Thymus (tissue), 11 donors: ENCODE results near the gene NGEF. TPM values are rescaled to one million over a fixed set of nuclear protein-coding genes. Genes with fewer than 3 reads are reported as not detected.
"Not testable (repeated sequence)": the region's sequence is repeated elsewhere in the genome, so short reads cannot be mapped to it uniquely, and the experiment has no call there.

Experiments
- DNase-seq, 9 donors: peaks; one replicate each; pipeline ENCODE4 v3.0.0-alpha.2; 2013; ENCODE audit warnings: low spot score in 9 of 9, low read depth in 6 of 9, missing footprints in 1 of 9
- H3K27ac ChIP-seq, 2 donors: one replicate each; pipeline ENCODE4 v1.5.1; 2013; ENCODE audit warnings: control low read depth in 1 of 2, low read depth in 1 of 2, low read length in 1 of 2, mild to moderate bottlenecking in 1 of 2, moderate library complexity in 1 of 2
- H3K27me3 ChIP-seq, 2 donors: one replicate each; pipeline ENCODE4 v1.5.1; 2013; ENCODE audit warnings: low read length in 1 of 2; ENCODE audit not compliant: control insufficient read depth in 2 of 2, insufficient read depth in 1 of 2
- H3K36me3 ChIP-seq, 2 donors: one replicate each; pipeline ENCODE4 v1.5.1; 2013; ENCODE audit warnings: low read length in 1 of 2, mild to moderate bottlenecking in 1 of 2, moderate library complexity in 1 of 2; ENCODE audit not compliant: control insufficient read depth in 2 of 2, insufficient read depth in 2 of 2
- H3K4me1 ChIP-seq, 2 donors: one replicate each; pipeline ENCODE4 v1.5.1; 2013; ENCODE audit warnings: low read length in 2 of 2; ENCODE audit not compliant: control insufficient read depth in 2 of 2, insufficient read depth in 2 of 2
- H3K4me3 ChIP-seq, 2 donors: one replicate each; pipeline ENCODE4 v1.5.1; 2013; ENCODE audit warnings: low read length in 2 of 2, control low read depth in 1 of 2, mild to moderate bottlenecking in 1 of 2
- H3K9me3 ChIP-seq, 2 donors: one replicate each; pipeline ENCODE4 v1.5.1; 2013; ENCODE audit warnings: low read length in 1 of 2, mild to moderate bottlenecking in 1 of 2; ENCODE audit not compliant: control insufficient read depth in 2 of 2, insufficient read depth in 1 of 2
- WGBS: extraction: QIAGEN DNeasy Blood & Tissue Kit; methylation state at CpG from one replicate; pipeline ENCODE4 v1.1.7; 2013; 5-methylcytosine and 5-hydroxymethylcytosine counted together
- polyA plus RNA-seq: library from polyadenylated mRNA; stranded (reverse); fragments of 200-250 nt; gene quantifications from one replicate; pipeline ENCODE4 v1.2.3, GENCODE V29; 2013
- total RNA-seq: library from RNA; stranded (reverse); fragments of 120-200 nt; gene quantifications from one replicate; pipeline ENCODE4 v1.2.4, GENCODE V29; 2013
- donor health status: healthy.

NGEF gene
- total and polyA plus RNA-seq, 2 donors, result 0.14 to 0.18 TPM

GRCh38 chr2:233056961-233057605 lies 44.0 kb upstream of the NGEF start:
- no peak overlapping the region for H3K27ac ChIP-seq
- no peak overlapping the region for H3K4me3 ChIP-seq
- peaks cover 2 to 13% of the 10 kb centered on the region in 2 donors for H3K27me3 ChIP-seq
- no peaks in the 10 kb centered on the region for H3K9me3 ChIP-seq
- H3K36me3 ChIP-seq, result no peaks in the 10 kb centered on the region
- 92% methylated on average over 6 of the region's 6 CpGs for WGBS
- peaks cover 18 to 30% of the 10 kb centered on the region in 2 donors for H3K4me1 ChIP-seq
- DNase-seq, result no peak

- Histone ChIP-seq H3K27ac (no peak overlapping the region), H3K4me3 (no peak overlapping the region), H3K27me3 (peaks cover 2 to 13% of the 10 kb centered on the region in 2 donors), H3K9me3 (no peaks in the 10 kb centered on the region), H3K4me1 (peaks cover 10 to 17% of the 10 kb centered on the region in 2 donors), H3K36me3 (no peaks in the 10 kb centered on the region)
- WGBS, result 98% methylated on average over 2 of the region's 2 CpGs
- DNase-seq, result no peak
These were observed 42.3 kb upstream of the NGEF start for GRCh38 chr2:233055362-233055761.

- peaks cover 2 to 13% of the 10 kb centered on the region in 2 donors for H3K27me3 ChIP-seq
- no peak overlapping the region for H3K4me3 ChIP-seq
- DNase-seq, result peak in 3 of 9 donors; percentile 46 to 63 (median 61)
- no peak overlapping the region for H3K27ac ChIP-seq
- H3K36me3 ChIP-seq, result no peaks in the 10 kb centered on the region
- H3K9me3 ChIP-seq, result no peaks in the 10 kb centered on the region
- peaks cover 2 to 11% of the 10 kb centered on the region in 2 donors for H3K4me1 ChIP-seq
- WGBS, result 39% methylated on average over 22 of the region's 22 CpGs
These were observed 41.1 kb upstream of the NGEF start for GRCh38 chr2:233053928-233054784.

- H3K27ac ChIP-seq, H3K4me1 ChIP-seq, H3K4me3 ChIP-seq, DNase-seq, H3K9me3 ChIP-seq, H3K36me3 ChIP-seq: not testable (repeated sequence)
- 97% methylated on average over 4 of the region's 4 CpGs for WGBS
- peaks cover 2 to 13% of the 10 kb centered on the region in 2 donors for H3K27me3 ChIP-seq
These were observed 39.5 kb upstream of the NGEF start for GRCh38 chr2:233052517-233052916.

GRCh38 chr2:233051241-233052149 lies 38.4 kb upstream of the NGEF start:
- 86% methylated on average over 24 of the region's 24 CpGs for WGBS
- no peak for DNase-seq
- Histone ChIP-seq H3K27ac (no peak overlapping the region), H3K4me3 (no peak overlapping the region), H3K36me3 (no peaks in the 10 kb centered on the region), H3K4me1 (peaks cover 2 to 10% of the 10 kb centered on the region in 2 donors), H3K27me3 (peaks cover 2 to 13% of the 10 kb centered on the region in 2 donors), H3K9me3 (no peaks in the 10 kb centered on the region)

GRCh38 chr2:233049194-233049761 lies 36.2 kb upstream of the NGEF start:
- DNase-seq, result peak in 1 of 9 donors; percentile 43
- Histone ChIP-seq H3K27ac (no peak overlapping the region), H3K36me3 (no peaks in the 10 kb centered on the region), H3K4me3 (no peak overlapping the region), H3K4me1 (peaks cover 2 to 7% of the 10 kb centered on the region in 2 donors), H3K9me3 (no peaks in the 10 kb centered on the region), H3K27me3 (peaks cover 2 to 4% of the 10 kb centered on the region in 2 donors)
- 74% methylated on average over 4 of the region's 4 CpGs for WGBS

- Histone ChIP-seq H3K4me3 (no peak overlapping the region), H3K36me3 (no peaks in the 10 kb centered on the region), H3K4me1 (peaks cover 0 to 3% of the 10 kb centered on the region in 2 donors), H3K9me3 (no peaks in the 10 kb centered on the region), H3K27ac (no peak overlapping the region), H3K27me3 (peaks cover 0 to 2% of the 10 kb centered on the region in 2 donors)
- WGBS, result 96% methylated on average over 10 of the region's 10 CpGs
- DNase-seq, result no peak
These were observed 35.6 kb upstream of the NGEF start for GRCh38 chr2:233048569-233049193.

- Histone ChIP-seq H3K36me3 (no peaks in the 10 kb centered on the region), H3K4me1 (peaks cover 0 to 3% of the 10 kb centered on the region in 2 donors), H3K27ac (no peak overlapping the region), H3K27me3 (no peaks in the 10 kb centered on the region), H3K9me3 (no peaks in the 10 kb centered on the region), H3K4me3 (no peak overlapping the region)
- 92% methylated on average over 9 of the region's 9 CpGs for WGBS
- DNase-seq, result no peak
These were observed 34.6 kb upstream of the NGEF start for GRCh38 chr2:233047667-233048066.
